Stimulated activated CD4-positive, alpha-beta T cell treated with anti-CD3 and anti-CD28 coated beads, Interleukin-2, amount 100 ng/mL, for 48 hours (primary cell): ENCODE results near the gene P3H3.
"Not testable (repeated sequence)": the region's sequence is repeated elsewhere in the genome, so short reads cannot be mapped to it uniquely, and the experiment has no call there.

Experiments
- DNase-seq, 2 donors: peaks; one replicate each; pipeline ENCODE4 v3.0.0-alpha.2; 2020

The P3H3 gene

GRCh38 chr12:6845395-6845794 is 17.2 kb downstream of the P3H3 start:
- no peak for DNase-seq

- DNase-seq = no peak
Measured at GRCh38 chr12:6846316-6846869, 18.2 kb downstream of the P3H3 start.

DNA sequence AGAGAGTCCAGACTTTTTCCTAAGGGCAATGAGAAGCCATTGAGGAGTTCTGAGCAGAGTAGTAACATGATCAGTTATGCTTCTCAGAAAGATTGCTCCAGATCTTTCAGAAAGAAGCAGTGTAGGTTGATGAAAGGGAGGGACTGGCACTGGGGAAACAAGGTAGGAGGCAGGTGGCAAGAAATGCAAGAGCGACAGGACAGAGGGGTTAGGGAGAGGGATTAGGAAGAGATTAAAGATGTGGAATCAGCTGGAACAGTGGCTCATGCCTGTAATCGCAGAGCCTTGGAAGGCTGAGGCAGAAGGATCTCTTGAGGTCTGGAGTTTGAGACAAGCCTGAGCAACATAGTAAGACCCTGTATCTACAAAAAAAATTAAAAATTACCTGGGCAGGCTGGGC is 19.5 kb downstream of the P3H3 start:
- no peak for DNase-seq

GRCh38 chr12:6849427-6849826 is 21.2 kb downstream of the P3H3 start:
- no peak for DNase-seq

GRCh38 chr12:6849976-6850560 is 21.9 kb downstream of the P3H3 start:
- DNase-seq = no peak

DNA sequence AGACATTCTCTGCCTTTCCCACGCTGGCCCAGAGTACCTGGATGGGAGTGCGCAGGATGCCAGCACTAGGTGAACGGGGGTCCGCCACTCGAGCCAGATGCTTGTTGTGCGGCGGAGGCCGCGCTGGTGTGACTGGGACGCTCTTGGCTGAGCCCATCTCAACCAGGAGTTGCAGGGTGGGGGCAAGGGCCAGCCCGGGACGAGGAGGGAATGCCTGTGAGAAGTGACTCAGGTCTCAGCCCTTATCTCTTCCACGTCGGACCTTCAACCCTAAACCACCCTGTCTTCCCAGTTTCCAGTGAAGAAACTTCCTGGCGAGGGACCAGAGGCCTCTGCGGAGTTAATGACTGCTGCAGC is 22.6 kb downstream of the P3H3 start:
- no peak for DNase-seq

GRCh38 chr12:6851153-6851920 is 23.1 kb downstream of the P3H3 start, which contains the start of gene CDCA3:
Gene CDCA3, minus strand, starts transcription at chr12:6851286. Its CDS starts 334 bp downstream, at chr12:6850952.
- peak; percentile 88 to 94 for DNase-seq

GRCh38 chr12:6851921-6852650 is 23.9 kb downstream of the P3H3 start, which contains the start of gene USP5:
Gene USP5, plus strand, starts transcription at chr12:6852150. Its CDS starts 30 bp downstream, at chr12:6852180.
- DNase-seq = peak; percentile 93

DNA sequence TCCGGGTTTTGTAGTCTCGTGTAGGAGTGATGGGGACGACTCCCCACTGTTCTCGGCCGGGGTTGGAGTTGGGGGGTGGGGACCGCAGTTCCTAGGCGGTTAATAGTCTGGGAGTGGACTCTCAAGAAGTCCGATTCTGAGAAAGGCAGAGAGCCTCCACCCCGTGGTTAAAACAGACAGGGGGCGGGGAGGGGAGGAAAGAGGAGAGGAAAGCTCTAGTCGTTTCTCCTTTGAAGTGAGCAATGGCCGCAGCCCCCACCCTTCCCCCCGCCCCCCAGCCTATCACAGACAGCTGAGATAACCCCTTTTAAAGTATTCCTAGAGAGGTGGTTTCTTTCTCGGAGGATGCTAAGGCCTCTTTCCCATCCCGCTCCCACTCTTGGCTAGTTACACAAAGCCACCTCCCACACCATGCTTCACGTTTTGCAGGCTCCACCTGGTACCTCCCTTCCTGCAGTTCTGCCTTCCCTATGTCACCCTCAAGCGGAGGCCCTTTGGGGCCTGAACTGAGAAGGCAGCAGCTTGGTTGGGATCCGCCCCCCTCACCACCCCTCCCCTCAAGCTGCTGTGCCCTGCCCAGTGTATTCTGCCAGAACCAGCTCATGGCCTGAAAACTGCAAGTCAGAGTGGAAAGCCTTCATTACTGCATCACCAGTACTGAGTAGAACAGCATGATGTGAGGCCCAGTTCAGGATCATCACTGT is 24.6 kb downstream of the P3H3 start:
- DNase-seq = peak; percentile 58 to 65

DNA sequence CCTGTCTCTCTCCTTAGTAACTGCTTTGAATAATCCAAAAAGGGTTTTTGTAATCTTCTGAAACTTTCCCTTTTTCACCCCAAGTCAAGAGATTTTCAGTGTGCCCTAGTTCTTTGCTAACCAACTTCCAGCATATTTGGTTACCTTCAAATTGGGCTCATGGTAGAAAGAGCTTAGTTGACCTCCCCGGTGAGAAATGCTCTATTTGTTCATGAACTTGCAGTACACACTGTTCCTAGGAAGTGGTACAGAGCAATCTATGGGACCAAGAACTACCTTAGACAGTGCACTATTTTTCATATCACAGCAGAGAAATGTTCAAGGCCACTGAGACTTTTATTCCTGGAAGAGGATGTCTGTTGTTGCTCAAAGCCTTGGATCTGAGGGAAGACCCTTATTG is 25.4 kb downstream of the P3H3 start:
- no peak for DNase-seq

DNA sequence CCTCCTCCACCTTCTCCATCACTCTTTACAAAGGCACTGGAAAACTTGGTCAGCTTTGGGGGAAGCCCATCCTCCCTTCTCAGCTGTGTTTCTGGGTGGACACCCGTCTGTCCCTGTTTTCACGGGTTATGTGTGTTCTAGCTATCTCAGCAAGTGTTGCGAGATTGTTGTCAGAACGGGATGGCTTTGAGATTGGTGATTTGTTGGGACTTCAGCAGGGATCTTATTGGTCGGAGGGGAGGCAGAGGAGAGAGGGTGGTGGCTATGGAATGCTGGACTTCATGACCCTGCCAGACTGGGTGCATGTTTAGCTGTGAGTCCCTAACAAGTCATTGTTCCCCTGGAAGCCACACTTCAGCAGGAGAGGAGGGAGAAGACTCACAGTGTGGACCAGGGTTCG is 25.8 kb downstream of the P3H3 start:
- DNase-seq = no peak

DNA sequence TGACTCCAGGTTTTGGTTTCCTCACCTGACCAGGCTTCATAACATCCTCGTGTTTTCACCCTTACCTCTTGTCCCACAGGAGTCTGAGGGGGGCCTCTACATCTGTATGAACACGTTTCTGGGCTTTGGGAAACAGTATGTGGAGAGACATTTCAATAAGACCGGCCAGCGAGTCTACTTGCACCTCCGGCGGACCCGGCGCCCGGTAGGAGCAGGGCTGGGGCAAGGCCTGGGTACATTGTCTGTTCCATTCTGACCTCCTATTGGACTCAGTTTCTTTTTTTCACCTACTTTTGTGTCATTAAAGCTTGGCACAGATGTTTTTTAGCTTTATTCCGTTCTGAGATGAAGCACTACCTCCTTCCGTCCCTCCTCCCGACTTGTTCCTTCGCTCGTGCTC is 27.1 kb downstream of the P3H3 start:
- DNase-seq = no peak

GRCh38 chr12:6858799-6859198 is 30.6 kb downstream of the P3H3 start:
- DNase-seq = no peak

DNA sequence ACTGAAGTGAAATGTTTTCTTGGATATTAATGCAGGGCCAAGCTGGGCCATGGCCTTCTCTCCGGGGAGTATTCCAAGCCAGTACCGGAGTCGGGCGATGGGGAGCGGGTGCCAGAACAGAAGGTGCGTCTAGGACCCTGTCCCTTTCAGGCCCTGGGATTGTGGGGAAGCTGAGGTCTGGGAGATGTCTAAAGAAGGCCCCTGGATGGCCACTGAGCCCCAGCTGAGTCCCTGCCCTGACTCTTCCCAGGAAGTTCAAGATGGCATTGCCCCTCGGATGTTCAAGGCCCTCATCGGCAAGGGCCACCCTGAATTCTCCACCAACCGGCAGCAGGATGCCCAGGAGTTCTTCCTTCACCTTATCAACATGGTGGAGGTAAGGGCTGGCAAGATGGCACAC is 31.9 kb downstream of the P3H3 start:
- no peak for DNase-seq

- DNase-seq = no peak
Measured at GRCh38 chr12:6860942-6861341, 32.7 kb downstream of the P3H3 start.

- no peak for DNase-seq
Measured at GRCh38 chr12:6861391-6861790, 33.2 kb downstream of the P3H3 start.

GRCh38 chr12:6863033-6863432 is 34.8 kb downstream of the P3H3 start:
- no peak for DNase-seq

DNA sequence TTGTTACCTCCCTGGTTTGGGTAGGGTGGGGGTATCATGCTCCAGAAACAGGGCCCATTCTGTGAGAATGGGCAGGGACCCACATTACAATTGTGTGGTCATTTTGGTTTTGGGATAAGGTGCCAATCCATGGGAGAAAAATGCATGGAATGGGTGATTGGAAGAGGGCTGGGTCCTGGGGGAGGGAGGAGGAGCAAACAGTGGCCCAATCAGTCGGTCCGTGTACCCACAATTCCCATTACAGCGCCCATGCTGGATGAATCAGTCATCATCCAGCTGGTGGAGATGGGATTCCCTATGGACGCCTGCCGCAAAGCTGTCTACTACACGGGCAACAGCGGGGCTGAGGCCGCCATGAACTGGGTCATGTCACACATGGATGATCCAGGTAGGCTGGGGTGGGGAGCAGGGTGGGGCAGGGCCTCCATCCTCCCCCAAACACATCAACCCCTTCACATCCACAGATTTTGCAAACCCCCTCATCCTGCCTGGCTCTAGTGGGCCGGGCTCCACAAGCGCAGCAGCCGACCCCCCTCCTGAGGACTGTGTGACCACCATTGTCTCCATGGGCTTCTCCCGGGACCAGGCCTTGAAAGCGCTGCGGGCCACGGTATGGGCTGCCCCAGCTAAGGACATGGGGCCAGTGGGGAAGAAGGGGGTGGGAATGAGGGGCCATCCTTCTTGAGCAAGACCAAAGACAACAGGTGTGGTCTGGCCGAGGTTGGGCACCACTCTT is 35.5 kb downstream of the P3H3 start:
- DNase-seq = no peak

- DNase-seq = not testable (repeated sequence)
Measured at GRCh38 chr12:6865307-6865706, 37.1 kb downstream of the P3H3 start.

- no peak for DNase-seq
Measured at GRCh38 chr12:6866163-6866919, 38.1 kb downstream of the P3H3 start.

DNA sequence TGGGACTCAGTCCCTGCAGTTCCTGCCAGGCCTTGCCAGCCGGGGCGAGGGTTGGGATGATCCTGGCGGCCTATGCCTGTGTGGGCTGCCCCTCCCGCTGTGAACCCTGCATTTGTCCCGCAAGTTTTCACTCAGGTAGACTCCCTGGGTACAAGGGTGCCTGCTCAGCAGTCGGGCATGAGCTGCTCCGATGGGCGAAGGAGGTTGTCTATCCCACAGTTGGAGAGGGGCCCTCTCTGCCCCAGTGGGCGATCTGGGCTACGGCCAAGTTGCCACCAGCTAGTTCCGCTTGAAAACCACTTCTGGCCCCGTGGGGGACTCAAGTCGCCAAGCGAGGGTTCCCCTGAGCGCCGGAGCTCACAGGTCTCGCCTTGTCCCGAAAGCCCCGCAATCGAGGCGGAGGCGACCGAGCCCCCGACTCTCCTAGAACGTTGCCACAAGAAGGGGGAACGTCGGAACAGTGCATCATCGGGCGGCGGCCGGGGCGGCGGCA is 38.8 kb downstream of the P3H3 start:
- DNase-seq = no peak
